ENCODE measurements around the gene DOCK1. TPM values are rescaled to one million over a fixed set of nuclear protein-coding genes. Genes with fewer than 3 reads are reported as not detected.

The DOCK1 gene
- total RNA-seq, 2 donors from 2014 or later, result 41.2 to 56.0 TPM

DNA sequence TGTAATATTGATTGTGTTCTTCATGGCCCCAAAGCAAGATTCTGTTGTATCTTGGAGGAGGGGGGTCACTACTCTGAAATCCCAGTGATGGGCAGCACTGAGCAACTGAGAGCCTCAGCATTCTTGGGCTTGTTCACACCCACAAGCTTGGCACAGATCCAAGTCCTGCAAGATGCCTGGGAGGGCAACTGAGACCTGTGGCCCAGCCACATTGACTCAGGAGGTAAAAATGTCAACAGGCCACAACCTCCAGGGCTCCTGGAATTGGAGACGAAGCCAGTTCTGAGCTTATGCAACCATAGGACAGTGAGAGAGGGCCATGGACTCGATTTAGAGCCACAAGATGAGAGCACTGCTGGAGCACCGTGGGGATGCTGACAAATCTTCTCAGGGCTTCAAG lies 3.1 kb upstream of the DOCK1 start:
- Histone ChIP-seq H3K36me3 (no peaks in the 10 kb centered on the region), H3K27me3 (replicated peaks; ENCODE audit: insufficient read depth) (no peaks in the 10 kb centered on the region), H3K4me1 (replicated peaks) (no peaks in the 10 kb centered on the region), H3K9me3 (no peaks in the 10 kb centered on the region), H3K27ac (no peak overlapping the region), H3K4me3 (no peak overlapping the region)
- intact Hi-C loops (cut with DNase I), result no loop called here
- DNase-seq (ENCODE audit: low spot score), result no peak
- TF ChIP-seq, protein P1, sequence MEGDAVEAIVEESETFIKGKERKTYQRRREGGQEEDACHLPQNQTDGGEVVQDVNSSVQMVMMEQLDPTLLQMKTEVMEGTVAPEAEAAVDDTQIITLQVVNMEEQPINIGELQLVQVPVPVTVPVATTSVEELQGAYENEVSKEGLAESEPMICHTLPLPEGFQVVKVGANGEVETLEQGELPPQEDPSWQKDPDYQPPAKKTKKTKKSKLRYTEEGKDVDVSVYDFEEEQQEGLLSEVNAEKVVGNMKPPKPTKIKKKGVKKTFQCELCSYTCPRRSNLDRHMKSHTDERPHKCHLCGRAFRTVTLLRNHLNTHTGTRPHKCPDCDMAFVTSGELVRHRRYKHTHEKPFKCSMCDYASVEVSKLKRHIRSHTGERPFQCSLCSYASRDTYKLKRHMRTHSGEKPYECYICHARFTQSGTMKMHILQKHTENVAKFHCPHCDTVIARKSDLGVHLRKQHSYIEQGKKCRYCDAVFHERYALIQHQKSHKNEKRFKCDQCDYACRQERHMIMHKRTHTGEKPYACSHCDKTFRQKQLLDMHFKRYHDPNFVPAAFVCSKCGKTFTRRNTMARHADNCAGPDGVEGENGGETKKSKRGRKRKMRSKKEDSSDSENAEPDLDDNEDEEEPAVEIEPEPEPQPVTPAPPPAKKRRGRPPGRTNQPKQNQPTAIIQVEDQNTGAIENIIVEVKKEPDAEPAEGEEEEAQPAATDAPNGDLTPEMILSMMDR (IDR thresholded peaks at IDR 0.05), result no peak
- TF ChIP-seq POLR2AphosphoS5 (IDR thresholded peaks at IDR 0.05) (no peak), POLR2A (IDR thresholded peaks at IDR 0.05) (no peak)
- WGBS, result 92% methylated on average over 3 of the region's 3 CpGs

DNA sequence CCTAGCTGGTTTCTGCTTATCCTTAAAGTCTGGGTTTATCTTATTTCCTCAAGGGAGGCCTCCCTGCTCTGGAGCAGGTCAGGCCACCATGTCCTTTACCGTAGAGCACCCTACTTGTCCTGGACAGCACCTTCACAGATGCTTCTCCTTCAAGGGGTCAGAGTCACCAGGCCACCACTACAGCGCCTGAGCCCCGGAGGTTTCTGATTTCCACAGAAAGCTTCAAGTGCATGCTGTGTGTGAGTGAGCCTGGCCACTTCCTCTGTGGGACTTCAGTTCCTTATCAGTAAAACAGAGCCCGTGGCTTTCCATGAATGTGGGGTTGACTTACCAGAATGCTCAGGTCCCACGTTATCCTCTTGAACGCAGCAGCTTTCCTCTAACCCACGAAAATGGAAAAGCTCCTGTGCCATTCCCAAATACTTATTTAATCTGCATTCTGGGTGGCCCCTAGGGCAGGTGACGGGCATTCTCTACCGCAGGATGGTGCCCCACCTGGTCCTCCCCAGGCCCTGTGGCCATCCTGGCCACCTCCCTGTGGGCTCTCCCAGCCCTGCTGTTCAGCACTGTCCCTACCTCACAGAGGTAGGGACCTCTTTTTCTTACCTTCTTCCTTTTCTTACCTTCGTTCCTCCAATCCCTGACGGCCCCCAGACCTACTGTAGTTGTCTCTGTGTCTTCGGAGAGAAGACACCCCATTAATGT lies 1.4 kb upstream of the DOCK1 start:
- H3K27ac ChIP-seq, result no peak overlapping the region
- DNase-seq (ENCODE audit: low spot score), result no peak
- H3K4me3 ChIP-seq, result no peak overlapping the region
- no peaks in the 10 kb centered on the region for H3K36me3 ChIP-seq
- 84% methylated on average over 12 of the region's 12 CpGs for WGBS
- H3K4me1 ChIP-seq (replicated peaks), result no peaks in the 10 kb centered on the region
- intact Hi-C loops (cut with DNase I), result no loop called here
- no peaks in the 10 kb centered on the region for H3K9me3 ChIP-seq
- TF ChIP-seq, protein P1 (IDR thresholded peaks at IDR 0.05), result no peak
- no peak for TF ChIP-seq POLR2A (IDR thresholded peaks at IDR 0.05)
- H3K27me3 ChIP-seq (replicated peaks; ENCODE audit: insufficient read depth), result no peaks in the 10 kb centered on the region

DNA sequence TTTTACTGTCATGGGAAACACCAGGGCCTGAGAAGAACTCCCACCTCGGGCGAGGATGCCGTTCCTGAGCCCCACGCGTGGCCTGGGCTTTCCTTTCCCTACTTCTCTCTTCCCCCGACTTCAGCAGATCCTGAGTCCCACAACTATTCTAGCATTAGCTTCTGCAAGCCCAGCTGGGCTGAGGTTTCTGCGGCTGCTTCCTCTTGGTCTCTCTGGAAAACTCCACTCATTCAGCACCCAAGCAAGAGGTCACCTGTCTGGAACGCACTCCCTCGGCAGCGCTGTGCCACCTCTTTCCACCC lies 761 bp upstream of the DOCK1 start:
- peak overlapping the region; percentile 83 to 93 for H3K4me3 ChIP-seq
- H3K9me3 ChIP-seq, result no peaks in the 10 kb centered on the region
- TF ChIP-seq, protein P1 (IDR thresholded peaks at IDR 0.05), result no peak
- TF ChIP-seq POLR2A (IDR thresholded peaks at IDR 0.05), result no peak
- intact Hi-C loops (cut with DNase I), result no loop called here
- 27% methylated on average over 10 of the region's 10 CpGs for WGBS
- DNase-seq (ENCODE audit: low spot score), result no peak
- no peaks in the 10 kb centered on the region for H3K27me3 ChIP-seq (replicated peaks; ENCODE audit: insufficient read depth)
- no peaks in the 10 kb centered on the region for H3K36me3 ChIP-seq
- H3K27ac ChIP-seq, result no peak overlapping the region
- no peaks in the 10 kb centered on the region for H3K4me1 ChIP-seq (replicated peaks)

DNA sequence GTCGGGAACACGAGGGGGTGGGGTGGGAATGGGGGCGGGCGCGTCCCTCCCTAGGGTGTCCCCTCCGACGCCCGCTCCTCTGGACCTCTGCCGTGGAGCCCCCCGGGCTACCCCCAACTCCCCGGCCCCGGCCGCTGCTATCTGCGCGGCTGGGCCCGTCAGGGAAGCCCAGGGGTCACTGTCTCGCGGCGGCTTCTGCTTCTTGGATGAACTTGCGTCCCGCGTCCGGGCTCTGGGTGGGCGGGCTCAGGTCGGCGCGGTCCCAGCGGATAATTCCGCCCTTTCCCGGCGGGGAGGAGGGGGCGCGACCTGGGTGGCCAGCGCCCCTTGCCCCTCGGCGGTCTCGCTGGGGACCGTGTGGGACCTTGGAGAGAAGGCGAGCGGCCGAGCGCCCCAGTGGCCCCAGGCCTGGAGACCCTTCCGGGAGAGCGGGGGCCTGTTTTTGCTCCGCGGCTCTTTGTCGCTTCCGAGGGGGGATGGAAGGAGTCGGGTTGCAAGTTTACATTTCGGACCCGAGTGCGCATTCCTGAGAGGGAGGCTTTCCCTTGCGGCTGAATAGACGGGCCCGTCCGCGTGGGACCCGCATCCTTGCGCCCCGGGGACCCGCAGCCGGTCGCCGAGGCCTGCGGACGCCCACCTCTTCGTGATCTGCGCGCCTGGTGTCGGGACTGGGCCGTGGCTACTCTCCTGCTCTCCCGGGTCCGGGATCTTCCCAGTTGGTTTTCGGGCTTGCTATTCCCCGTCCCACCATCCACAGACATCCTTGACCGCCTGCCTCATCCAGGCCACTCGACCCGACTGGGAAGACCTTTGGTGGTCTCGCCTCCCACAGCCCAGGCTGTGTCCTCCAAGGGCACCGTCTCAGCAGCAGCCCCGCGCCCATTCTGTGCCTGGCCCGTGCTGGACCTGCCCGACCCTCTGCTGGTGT lies 812 bp downstream of the DOCK1 start:
- Histone ChIP-seq H3K36me3 (no peaks in the 10 kb centered on the region), H3K27me3 (replicated peaks; ENCODE audit: insufficient read depth) (no peaks in the 10 kb centered on the region), H3K4me3 (peak overlapping the region; percentile 83 to 93), H3K4me1 (replicated peaks) (no peaks in the 10 kb centered on the region), H3K27ac (peak overlapping the region; percentile 62 to 75), H3K9me3 (no peaks in the 10 kb centered on the region)
- 8% methylated on average over 60 of the region's 84 CpGs for WGBS
- TF ChIP-seq POLR2A (IDR thresholded peaks at IDR 0.05) (no peak), POLR2AphosphoS5 (IDR thresholded peaks at IDR 0.05) (no peak)
- TF ChIP-seq, protein P1 (IDR thresholded peaks at IDR 0.05), result no peak
- intact Hi-C loops (cut with DNase I), result loop anchor here (5.0 kb wide), 1 partner anchor 121 kb away; no protein-coding TSS in a partner anchor
- DNase-seq (ENCODE audit: low spot score), result no peak
